ENCODE measurements around the gene BCL11B.

BCL11B gene

GRCh38 chr14:99287269-99287942 lies 15.4 kb upstream of the BCL11B start:
- DNase-seq: no peak

- no peak for DNase-seq
Observed at GRCh38 chr14:99286761-99287160, 14.8 kb upstream of the BCL11B start.

GRCh38 chr14:99284254-99285004 lies 12.4 kb upstream of the BCL11B start:
- DNase-seq: no peak

GRCh38 chr14:99282261-99283050 lies 10.5 kb upstream of the BCL11B start:
- no peak for DNase-seq

GRCh38 chr14:99281396-99281795 lies 9.4 kb upstream of the BCL11B start:
- no peak for DNase-seq

- DNase-seq: no peak
Observed at GRCh38 chr14:99280852-99281251, 8.9 kb upstream of the BCL11B start.

GRCh38 chr14:99280066-99280731 lies 8.2 kb upstream of the BCL11B start:
- DNase-seq: no peak

- DNase-seq: no peak
Observed at GRCh38 chr14:99278836-99279235, 6.8 kb upstream of the BCL11B start.

- DNase-seq: peak in 4 of 56 donors; percentile 20 to 59 (median 38)
Observed at GRCh38 chr14:99277530-99277929, 5.5 kb upstream of the BCL11B start.

GRCh38 chr14:99276482-99276881 lies 4.5 kb upstream of the BCL11B start:
- no peak for DNase-seq

GRCh38 chr14:99275222-99275584 lies 3.2 kb upstream of the BCL11B start:
- no peak for DNase-seq

GRCh38 chr14:99274346-99275221 lies 2.6 kb upstream of the BCL11B start:
- peak in 35 of 56 donors; percentile 21 to 71 (median 53) for DNase-seq

- no peak for DNase-seq
Observed at GRCh38 chr14:99273766-99274345, 1.9 kb upstream of the BCL11B start.

- DNase-seq: no peak
Observed at GRCh38 chr14:99272899-99273765, 1.1 kb upstream of the BCL11B start.

- DNase-seq: no peak
Observed at GRCh38 chr14:99272632-99272898, 568 bp upstream of the BCL11B start.

GRCh38 chr14:99271221-99271941 lies 616 bp downstream of the BCL11B start:
- DNase-seq: no peak

GRCh38 chr14:99270458-99271220 lies 1.4 kb downstream of the BCL11B start:
- no peak for DNase-seq

All from amygdala (tissue), 56 donors.